Ramos (cell line): ENCODE measurements around the gene CRY1.
"Not testable (repeated sequence)": the region's sequence is repeated elsewhere in the genome, so short reads cannot be mapped to it uniquely, and the experiment has no call there.

Experiments used
- in situ Hi-C: fragments of 300-500 bp; cut with MboI; formaldehyde crosslinking; loops from one replicate; pipeline ENCODE4 v1.14.3; 2022; ENCODE audit warnings: low sequenced_read_pairs; ENCODE audit not compliant: unreplicated experiment

Gene CRY1

DNA sequence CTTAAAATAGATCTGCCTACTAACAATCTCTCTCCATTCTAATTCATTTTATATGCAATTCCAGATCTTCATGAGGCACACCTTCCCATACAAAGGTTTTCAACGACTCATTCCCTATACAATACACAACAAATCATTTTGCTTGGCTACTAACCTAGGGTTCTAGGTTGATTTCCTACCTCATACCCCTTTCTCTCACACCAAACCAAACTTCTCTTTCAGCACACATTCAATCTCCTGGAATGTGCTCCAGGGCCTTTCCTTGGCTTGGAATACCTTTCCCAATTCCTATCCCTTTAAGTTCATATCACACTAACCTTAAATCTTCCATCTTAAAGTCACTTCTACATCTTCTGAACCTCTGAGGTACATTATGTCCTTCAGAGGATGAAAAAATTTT is 67.7 kb downstream of the CRY1 start:
- in situ Hi-C loops: no loop called here

DNA sequence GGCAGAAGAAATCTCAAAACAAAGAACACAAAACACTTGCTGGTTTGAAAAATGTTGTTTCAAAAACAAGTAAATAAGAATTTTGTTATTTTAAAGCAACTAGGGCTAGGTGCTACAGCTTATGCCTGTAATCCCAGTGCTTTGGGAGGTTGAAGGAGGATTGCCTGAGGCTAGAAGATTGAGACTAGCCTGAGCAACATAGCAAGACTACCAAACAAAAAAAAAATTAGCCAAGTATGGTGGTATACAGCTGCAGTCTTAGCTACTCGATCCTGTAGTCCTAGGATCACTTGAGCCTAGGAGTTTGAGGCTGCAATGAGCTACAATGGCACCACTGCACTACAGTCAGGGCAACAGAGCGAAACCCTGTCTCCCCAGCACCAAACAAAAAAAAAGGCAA is 73.8 kb downstream of the CRY1 start:
- in situ Hi-C loops: no loop called here

- in situ Hi-C loops: no loop called here
Observed at GRCh38 chr12:107017042-107017441, 76.3 kb downstream of the CRY1 start.

DNA sequence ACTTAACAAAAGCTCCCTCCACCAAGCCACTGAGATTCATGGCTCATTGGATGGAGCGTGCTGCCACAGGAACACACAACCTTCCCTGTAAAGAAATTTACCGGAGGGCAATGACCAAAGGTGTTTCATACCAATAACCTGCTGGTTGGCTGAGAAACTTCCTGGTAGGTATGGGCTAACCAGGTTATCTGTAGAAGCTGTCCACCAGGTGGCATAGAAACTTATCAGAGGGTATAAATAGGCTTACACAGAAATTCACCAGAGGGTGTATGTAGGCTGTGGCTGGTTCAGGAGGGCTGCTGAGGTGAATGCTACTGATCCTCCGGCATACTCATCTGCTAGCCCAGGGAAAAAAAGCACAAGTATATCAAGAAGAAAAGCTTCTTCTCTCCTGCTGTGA is 79.3 kb downstream of the CRY1 start:
- in situ Hi-C loops: no loop called here

- in situ Hi-C loops: no loop called here
Observed at GRCh38 chr12:107012736-107013425, 80.5 kb downstream of the CRY1 start.

GRCh38 chr12:107011519-107011918 is 81.8 kb downstream of the CRY1 start:
- in situ Hi-C loops: no loop called here

DNA sequence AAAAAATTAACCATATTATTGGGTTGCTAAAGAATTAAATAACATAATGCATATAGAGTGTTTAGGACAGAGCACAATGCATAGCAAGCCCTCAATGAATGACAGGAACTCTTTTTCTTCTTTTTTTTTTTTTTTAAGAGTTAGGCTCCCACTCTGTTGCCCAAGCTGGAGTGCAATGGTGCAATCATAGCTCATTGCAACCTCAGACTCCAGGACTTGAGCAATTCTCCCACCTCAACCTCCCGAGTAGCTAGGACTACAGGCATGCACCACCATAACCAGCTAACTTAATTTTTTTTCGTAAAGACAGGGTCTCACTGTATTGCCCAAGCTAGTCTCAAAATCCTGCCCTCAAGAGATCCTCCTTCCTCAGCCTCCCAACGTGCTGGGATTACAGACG is 85.9 kb downstream of the CRY1 start:
- in situ Hi-C loops: no loop called here

DNA sequence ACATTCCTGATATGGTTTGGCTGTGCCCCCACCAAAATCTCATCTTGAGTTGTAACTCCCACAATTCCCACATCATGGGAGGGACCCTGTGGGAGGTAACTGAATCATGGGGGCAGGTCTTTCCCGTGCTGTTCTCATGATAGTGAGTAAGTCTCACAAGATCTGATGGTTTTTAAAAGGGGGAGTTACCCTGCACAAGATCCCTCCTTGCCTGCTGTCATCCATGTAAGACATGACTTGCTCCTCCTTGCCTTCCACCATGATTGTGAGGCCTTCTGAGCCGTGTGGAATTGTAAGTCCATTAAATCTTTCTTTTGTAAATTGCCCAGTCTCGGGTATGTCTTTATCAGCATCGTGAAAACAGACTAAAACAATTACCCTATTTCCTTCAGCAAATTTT is 90.7 kb downstream of the CRY1 start:
- in situ Hi-C loops: not testable (repeated sequence)

DNA sequence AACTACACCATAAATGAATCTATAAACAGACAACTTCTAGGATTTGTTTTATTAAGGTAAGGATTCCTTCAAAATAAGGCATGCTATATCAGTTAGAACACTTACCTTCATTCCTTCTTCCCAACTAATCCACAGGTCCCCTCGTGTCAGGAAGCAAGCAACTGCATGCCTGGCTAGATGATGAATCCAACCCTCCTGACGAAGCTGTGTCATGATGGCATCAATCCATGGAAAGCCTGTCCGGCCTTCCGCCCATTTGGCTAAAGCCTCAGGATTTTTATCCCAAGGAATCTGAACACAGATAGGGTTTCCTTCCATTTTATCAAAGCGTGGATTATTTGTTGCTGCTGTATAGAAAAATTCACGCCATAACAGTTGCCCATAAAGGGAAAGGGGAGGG is 93.9 kb downstream of the CRY1 start:
- in situ Hi-C loops: no loop called here

DNA sequence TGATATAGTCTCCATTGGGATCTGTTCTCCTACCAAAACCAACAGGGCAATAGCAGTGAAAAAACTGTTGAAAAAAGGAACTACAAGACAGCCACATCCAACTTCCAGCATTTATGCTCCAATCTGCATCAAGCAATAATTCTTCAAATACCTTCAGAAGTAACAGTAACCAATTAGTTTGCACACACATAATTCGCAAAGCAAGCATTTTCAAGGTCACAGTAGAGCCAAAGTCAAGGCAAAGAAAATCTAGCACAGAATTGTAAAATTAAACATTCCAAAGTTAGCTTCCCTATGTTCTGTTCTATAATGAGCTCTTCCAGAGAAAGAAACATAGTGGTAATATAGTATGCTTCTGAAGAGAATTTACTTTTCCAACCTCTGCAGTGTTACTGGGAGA is 95.4 kb downstream of the CRY1 start:
- in situ Hi-C loops: no loop called here

DNA sequence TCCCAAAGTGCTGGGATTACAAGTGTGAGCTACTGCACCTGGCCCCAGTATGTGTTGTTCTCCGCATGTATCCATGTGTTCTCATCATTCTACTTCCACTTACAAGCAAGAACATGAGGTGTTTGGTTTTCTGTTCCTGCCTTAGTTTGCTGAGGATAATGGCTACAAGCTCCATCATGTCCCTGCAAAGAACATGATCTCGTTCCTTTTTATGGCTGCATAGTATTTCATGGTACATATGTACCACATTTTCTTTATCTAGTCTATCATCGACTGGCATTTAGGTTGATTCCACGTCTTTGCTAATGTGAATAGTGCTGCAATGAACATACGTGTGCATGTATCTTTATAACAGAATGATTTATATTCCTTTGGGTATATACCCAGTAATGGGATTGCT is 97.2 kb downstream of the CRY1 start:
- in situ Hi-C loops: not testable (repeated sequence)

GRCh38 chr12:106994579-106995220 is 98.6 kb downstream of the CRY1 start:
- in situ Hi-C loops: no loop called here

GRCh38 chr12:106987846-106988245 is 105.5 kb downstream of the CRY1 start:
- in situ Hi-C loops: no loop called here

DNA sequence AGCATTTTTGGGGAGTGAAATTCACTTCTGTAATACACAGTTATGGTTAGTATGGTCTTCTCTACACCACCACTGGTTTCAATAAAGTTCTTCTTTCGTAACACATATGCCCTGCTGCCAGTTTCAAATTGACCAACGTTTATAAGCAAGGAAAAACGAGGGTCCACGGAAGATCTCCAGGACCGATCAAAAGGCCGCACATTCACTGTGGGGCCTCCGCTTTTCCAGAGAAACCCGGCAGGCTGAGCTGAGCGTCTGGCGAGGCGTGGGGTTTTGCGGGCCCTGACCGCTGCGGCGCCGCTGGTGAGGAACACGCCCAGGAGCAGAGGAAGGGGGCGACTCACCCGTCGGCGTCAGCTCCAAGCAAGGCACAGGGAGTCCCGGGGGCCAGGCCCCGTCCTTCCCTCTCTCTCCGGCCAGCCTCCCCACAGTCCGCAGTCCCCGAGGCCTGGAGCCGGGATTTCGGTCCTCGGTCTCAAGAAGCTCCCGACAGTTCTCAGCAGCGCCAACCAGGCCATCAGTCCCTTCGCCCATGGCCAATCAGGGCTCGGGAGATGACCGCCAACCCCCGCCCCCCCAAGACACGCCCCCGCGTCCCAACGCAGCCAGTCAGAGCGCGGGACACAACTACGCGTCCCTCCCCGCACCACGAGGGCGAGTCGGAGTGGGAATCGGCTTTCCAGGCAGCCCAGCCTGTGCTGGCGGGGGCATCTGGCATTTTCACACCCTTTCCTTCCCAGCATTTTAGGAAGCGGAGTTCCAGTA is 106.5 kb downstream of the CRY1 start, which contains the start of gene MTERF2:
MTERF2 (minus strand) TSS at position 522 of the 765 bp plus-strand sequence. CDS start 8,432 bp downstream, outside the sequence.
- in situ Hi-C loops: no loop called here

DNA sequence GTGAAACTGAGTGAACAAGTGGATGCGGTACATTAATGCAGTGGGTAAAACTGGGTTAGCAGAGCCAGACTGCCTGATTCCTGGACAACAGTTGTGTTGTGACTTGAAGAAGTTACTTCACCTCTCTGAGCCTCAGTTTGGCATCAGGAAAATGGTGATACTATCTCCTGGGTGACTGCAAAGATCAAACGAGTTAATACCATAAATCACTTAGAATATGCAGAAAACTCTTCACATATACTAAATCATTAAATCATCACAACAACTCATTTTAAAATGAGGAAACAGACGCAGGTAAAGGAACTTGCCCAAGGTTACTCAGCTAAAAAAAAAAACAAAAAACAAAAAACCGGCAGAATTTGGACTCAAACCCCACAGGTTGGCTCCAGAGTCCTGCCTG is 107.2 kb downstream of the CRY1 start:
- in situ Hi-C loops: no loop called here

- in situ Hi-C loops: no loop called here
Observed at GRCh38 chr12:106985479-106985878, 107.9 kb downstream of the CRY1 start.

- in situ Hi-C loops: no loop called here
Observed at GRCh38 chr12:106984588-106985137, 108.7 kb downstream of the CRY1 start.

DNA sequence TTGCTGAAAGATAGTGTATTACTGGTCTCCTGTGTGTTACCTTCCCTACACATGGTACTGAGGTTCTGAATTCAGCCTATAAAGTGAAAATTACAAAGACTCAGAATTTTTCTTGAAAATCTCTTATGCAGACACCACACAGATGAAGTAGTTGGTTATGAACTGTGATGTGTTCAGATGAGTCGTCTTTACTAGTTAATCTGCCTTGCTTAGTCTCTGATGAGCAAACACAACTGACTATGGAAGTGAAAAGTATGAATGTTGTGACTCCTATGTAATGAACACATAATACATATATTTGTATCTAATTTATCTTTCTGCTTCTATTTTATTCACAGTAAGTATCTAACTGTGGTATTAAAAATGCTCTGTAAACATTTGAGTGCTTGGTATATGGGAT is 111.1 kb downstream of the CRY1 start:
- in situ Hi-C loops: no loop called here

GRCh38 chr12:106981788-106982187 is 111.6 kb downstream of the CRY1 start:
- in situ Hi-C loops: no loop called here

DNA sequence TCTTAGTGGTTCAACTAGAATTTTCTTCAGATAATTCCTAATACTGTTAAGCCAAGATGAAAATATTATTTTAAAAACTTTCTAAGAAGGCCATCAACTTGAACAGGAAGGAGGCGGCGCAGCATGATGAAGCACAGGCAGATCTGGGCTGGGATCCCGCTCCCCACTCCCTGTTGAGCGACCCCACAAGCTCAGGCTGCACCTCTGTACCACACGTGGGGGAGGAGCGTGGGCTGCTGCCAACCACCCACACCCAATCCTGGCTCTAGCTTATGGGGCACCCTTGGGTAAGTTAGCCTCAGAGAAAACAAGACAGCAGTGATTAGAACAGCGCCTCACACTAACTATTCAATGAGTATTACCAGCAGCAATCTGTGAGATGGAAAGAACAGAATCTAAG is 112.4 kb downstream of the CRY1 start:
- in situ Hi-C loops: no loop called here
